Smooth muscle cell of trachea (primary cell): ENCODE data around the gene CCT8L2. TPM values are rescaled to one million over a fixed set of nuclear protein-coding genes. Genes with fewer than 3 reads are reported as not detected.

Source experiments
- total RNA-seq: library from RNA; depleted of rRNA; stranded (reverse); fragments of >200 nt; gene quantifications from 2 replicates; pipeline ENCODE4 v1.2.1, GENCODE V29; 2014

CCT8L2 gene
- not detected in 2 replicates for total RNA-seq

GRCh38 chr22:16592710-16593109, at the start of gene CCT8L2:
Gene CCT8L2 (minus strand): TSS chr22:16592810. CDS start chr22:16592550, 260 bp downstream.

Other genes starting within 250 kb of the CCT8L2 start
- under 0.01 and 0.15 TPM in 2 replicates for gene XKR3, start 232.6 kb upstream of the CCT8L2 start, total RNA-seq